Osteoblast (primary cell): ENCODE data around the gene FIZ1. TPM values are rescaled to one million over a fixed set of nuclear protein-coding genes. Genes with fewer than 3 reads are reported as not detected.
A peak's percentile ranks its signal among the peaks of the same experiment; 100 is the strongest.

Experiments used
- DNase-seq: peaks from one replicate; pipeline ENCODE4 v3.0.0; 2011; ENCODE audit warnings: low spot score, mixed read lengths; ENCODE audit not compliant: insufficient read length; ENCODE audit errors: missing footprints
- H2AFZ ChIP-seq: 2 replicates; pipeline ENCODE4 v1.6.0; 2011; ENCODE audit warnings: mild to moderate bottlenecking, low read length
- H3K27ac ChIP-seq: 2 replicates; pipeline ENCODE4 v1.5.1; 2011; ENCODE audit warnings: mild to moderate bottlenecking, low read depth, low read length, moderate library complexity
- H3K27me3 ChIP-seq: 2 replicates; pipeline ENCODE4 v1.6.0; 2012; ENCODE audit warnings: mild to moderate bottlenecking, control low read depth, inconsistent platforms, low read length, moderate library complexity; ENCODE audit not compliant: insufficient read depth
- H3K36me3 ChIP-seq: 2 replicates; pipeline ENCODE4 v1.5.1; 2011; ENCODE audit warnings: mild to moderate bottlenecking, low read length, control low read depth, moderate library complexity; ENCODE audit not compliant: insufficient read depth
- H3K4me1 ChIP-seq: 2 replicates; pipeline ENCODE4 v1.5.1; 2011; ENCODE audit warnings: mild to moderate bottlenecking, low read length, control low read depth, moderate library complexity; ENCODE audit not compliant: insufficient read depth
- H3K4me2 ChIP-seq: 2 replicates; pipeline ENCODE4 v1.6.0; 2011; ENCODE audit warnings: mild to moderate bottlenecking, low read length; ENCODE audit not compliant: insufficient read depth
- H3K4me3 ChIP-seq: fragments of 200-600 bp; sonication (generic); 3 replicates; pipeline ENCODE4 v1.5.1; 2012; ENCODE audit warnings: mild to moderate bottlenecking, low read length, inconsistent platforms; ENCODE audit not compliant: insufficient read depth
- H3K79me2 ChIP-seq: 2 replicates; pipeline ENCODE4 v1.6.0; 2012; ENCODE audit warnings: mild to moderate bottlenecking, low read length, control low read depth, inconsistent platforms; ENCODE audit not compliant: insufficient read depth
- H3K9me3 ChIP-seq: 2 replicates; pipeline ENCODE4 v1.5.1; 2011; ENCODE audit warnings: low read depth, low read length, control low read depth
- H4K20me1 ChIP-seq: 2 replicates; pipeline ENCODE4 v1.6.0; 2012; ENCODE audit warnings: mild to moderate bottlenecking, low read length, control low read depth; ENCODE audit not compliant: insufficient read depth
- CTCF ChIP-seq: IDR thresholded peaks from 2 replicates; pipeline ENCODE4 v1.5.1; 2011; ENCODE audit warnings: mild to moderate bottlenecking, low read depth, low read length, moderate library complexity; ENCODE audit errors: extremely low read depth
- total RNA-seq: library from RNA; depleted of rRNA; stranded (reverse); fragments of >200 nt; gene quantifications from 2 replicates; pipeline ENCODE4 v1.2.3, GENCODE V29; 2012

The FIZ1 gene
- total RNA-seq, 1 donor, result 3.6 TPM

- peaks cover 16% of the 10 kb centered on the region for H3K36me3 ChIP-seq
- H2AFZ ChIP-seq, result no peak overlapping the region
- H3K4me3 ChIP-seq, result no peak overlapping the region
- H3K4me2 ChIP-seq, result no peak overlapping the region
- no peak for TF ChIP-seq CTCF
- peaks cover 7% of the 10 kb centered on the region for H4K20me1 ChIP-seq
- peak; percentile 64 for DNase-seq
- H3K27me3 ChIP-seq, result no peaks in the 10 kb centered on the region
- H3K9me3 ChIP-seq, result no peaks in the 10 kb centered on the region
- H3K27ac ChIP-seq, result no peak overlapping the region
- peaks cover 4% of the 10 kb centered on the region for H3K4me1 ChIP-seq
- peaks cover 4% of the 10 kb centered on the region for H3K79me2 ChIP-seq
Observed at GRCh38 chr19:55620410-55621204, 21.3 kb upstream of the FIZ1 start.

GRCh38 chr19:55619286-55619685, 20.0 kb upstream of the FIZ1 start:
- Histone ChIP-seq H3K27ac (no peak overlapping the region), H3K9me3 (no peaks in the 10 kb centered on the region), H3K27me3 (no peaks in the 10 kb centered on the region), H3K4me3 (no peak overlapping the region), H3K79me2 (peaks cover 7% of the 10 kb centered on the region), H3K4me2 (no peak overlapping the region), H3K36me3 (peaks cover 16% of the 10 kb centered on the region), H2AFZ (no peak overlapping the region), H3K4me1 (no peaks in the 10 kb centered on the region), H4K20me1 (peaks cover 7% of the 10 kb centered on the region)
- DNase-seq, result peak; percentile 85
- TF ChIP-seq CTCF, result no peak

- Histone ChIP-seq H3K27ac (no peak overlapping the region), H3K27me3 (no peaks in the 10 kb centered on the region), H3K4me1 (no peaks in the 10 kb centered on the region), H3K9me3 (no peaks in the 10 kb centered on the region), H4K20me1 (peaks cover 3% of the 10 kb centered on the region), H3K4me2 (no peak overlapping the region), H3K4me3 (no peak overlapping the region), H3K36me3 (peaks cover 16% of the 10 kb centered on the region), H2AFZ (no peak overlapping the region), H3K79me2 (peaks cover 6% of the 10 kb centered on the region)
- DNase-seq, result peak; percentile 58
- no peak for TF ChIP-seq CTCF
Observed at GRCh38 chr19:55618426-55618825, 19.1 kb upstream of the FIZ1 start.

GRCh38 chr19:55617426-55617825, 18.1 kb upstream of the FIZ1 start:
- H3K4me1 ChIP-seq, result no peaks in the 10 kb centered on the region
- H3K9me3 ChIP-seq, result no peaks in the 10 kb centered on the region
- no peak overlapping the region for H2AFZ ChIP-seq
- TF ChIP-seq CTCF, result no peak
- peaks cover 6% of the 10 kb centered on the region for H3K79me2 ChIP-seq
- no peak overlapping the region for H3K4me2 ChIP-seq
- no peaks in the 10 kb centered on the region for H3K27me3 ChIP-seq
- peaks cover 7% of the 10 kb centered on the region for H4K20me1 ChIP-seq
- H3K36me3 ChIP-seq, result peaks cover 16% of the 10 kb centered on the region
- no peak overlapping the region for H3K4me3 ChIP-seq
- peak; percentile 62 for DNase-seq
- H3K27ac ChIP-seq, result no peak overlapping the region
